Measurements from ENCODE around the gene GPR155.
A peak's percentile ranks its signal among the peaks of the same experiment; 100 is the strongest.
"Not testable (repeated sequence)": the region's sequence is repeated elsewhere in the genome, so short reads cannot be mapped to it uniquely, and the experiment has no call there.

GPR155 gene

GRCh38 chr2:174491947-174492346 lies 5.1 kb upstream of the GPR155 start:
- no peak for DNase-seq

- no peak for DNase-seq
These were observed 3.2 kb upstream of the GPR155 start for GRCh38 chr2:174490051-174490450.

GRCh38 chr2:174489520-174489919 lies 2.7 kb upstream of the GPR155 start:
- DNase-seq, result not testable (repeated sequence)

GRCh38 chr2:174487820-174488162 lies 962 bp upstream of the GPR155 start:
- no peak for DNase-seq

DNA sequence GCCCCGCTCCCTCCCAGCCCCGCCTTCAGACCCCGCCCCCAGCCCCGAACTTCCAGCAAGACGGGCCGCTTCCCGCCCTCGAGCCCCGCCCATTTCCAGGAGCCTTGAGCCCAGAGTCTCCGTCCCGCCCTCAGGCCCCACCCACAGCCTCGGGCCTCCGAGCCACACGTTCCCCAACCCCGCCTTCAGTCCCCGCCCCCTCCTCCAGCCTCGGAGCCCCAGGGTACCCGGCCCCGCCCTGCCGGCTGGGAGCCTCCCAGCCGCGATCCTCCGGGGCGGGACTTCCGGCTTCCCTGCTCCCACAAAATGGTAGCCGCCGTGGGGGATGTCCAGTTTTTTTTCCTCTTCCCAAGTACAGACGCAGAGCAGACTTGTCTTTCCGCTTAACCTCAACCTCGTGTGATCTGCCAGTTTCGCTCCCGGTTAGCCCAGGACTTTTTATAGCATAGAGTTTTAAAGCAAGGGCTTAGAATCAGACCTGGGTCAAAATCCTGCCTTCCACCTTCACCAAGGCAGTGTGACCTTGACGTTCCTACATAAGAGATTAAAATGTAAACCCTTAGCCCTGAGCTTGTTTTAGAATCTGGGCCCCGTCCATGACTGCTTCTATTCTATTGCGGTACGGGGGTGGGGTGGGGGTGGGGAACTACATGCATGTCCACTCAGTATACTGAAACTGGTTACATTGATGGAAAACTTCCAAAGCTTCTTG lies 435 bp upstream of the GPR155 start:
- DNase-seq, result peak; percentile 95

- DNase-seq, result no peak
These were observed 854 bp downstream of the GPR155 start for GRCh38 chr2:174485788-174486562.

- DNase-seq, result not testable (repeated sequence)
These were observed 1.8 kb downstream of the GPR155 start for GRCh38 chr2:174485045-174485444.

DNA sequence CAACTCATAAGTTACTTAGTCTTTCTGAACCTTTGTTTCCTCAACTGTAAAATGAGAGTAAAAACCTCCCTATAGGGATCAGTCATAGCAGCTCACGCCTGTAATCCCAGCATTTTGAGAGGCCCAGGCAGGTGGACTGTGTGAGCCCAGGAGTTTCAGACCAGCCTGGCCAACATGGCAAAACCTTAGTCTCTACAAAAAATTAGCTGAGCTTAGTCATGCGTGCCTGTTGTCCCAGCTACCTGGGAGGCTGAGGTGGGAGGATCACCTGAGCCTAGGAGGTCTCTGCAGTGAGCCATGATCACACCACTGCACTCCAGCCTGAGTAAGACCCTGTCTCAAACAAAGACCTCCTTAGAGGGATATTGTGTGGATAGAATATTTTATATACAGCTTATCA lies 2.3 kb downstream of the GPR155 start:
- no peak for DNase-seq

- DNase-seq, result no peak
These were observed 4.0 kb downstream of the GPR155 start for GRCh38 chr2:174482854-174483253.

DNA sequence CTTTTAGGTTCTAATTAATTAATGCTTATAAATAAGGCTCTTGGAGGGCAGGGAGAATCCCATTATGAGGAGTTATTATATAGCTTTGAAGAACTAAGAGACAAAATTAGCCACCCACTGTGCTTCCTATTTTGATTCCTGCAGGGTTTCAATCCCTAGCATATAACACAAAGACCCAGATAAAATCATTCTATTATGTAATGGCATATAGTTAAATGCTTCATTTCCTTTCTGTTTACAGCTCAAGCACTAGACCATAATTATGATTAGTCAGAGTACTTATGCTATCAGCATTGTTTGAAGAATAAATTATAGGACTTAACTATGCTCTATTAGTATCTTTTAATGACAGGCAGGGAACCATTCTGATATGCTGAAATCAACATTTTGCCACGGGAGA lies 9.1 kb downstream of the GPR155 start:
- DNase-seq, result no peak

DNA sequence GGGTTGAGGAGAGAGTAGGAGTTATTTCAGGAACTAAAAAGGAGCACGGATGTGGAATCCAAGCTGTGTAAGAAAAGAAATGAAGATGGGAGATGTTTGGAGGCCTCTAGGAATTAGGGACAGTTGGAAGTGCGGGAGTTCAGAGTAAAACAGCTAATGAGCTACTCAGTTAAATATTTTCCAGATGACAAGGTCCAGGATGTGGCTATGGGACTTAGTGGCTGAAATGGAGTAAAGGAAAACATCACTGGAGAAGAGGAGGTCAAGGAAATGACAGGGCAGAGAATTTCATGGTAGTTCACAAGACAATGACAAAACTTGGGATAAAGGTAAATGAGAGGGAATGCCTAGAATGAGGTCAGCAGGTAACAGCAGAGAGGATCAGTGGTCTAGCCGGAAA lies 13.0 kb downstream of the GPR155 start:
- no peak for DNase-seq

GRCh38 chr2:174465327-174465726 lies 21.5 kb downstream of the GPR155 start:
- DNase-seq, result no peak

DNA sequence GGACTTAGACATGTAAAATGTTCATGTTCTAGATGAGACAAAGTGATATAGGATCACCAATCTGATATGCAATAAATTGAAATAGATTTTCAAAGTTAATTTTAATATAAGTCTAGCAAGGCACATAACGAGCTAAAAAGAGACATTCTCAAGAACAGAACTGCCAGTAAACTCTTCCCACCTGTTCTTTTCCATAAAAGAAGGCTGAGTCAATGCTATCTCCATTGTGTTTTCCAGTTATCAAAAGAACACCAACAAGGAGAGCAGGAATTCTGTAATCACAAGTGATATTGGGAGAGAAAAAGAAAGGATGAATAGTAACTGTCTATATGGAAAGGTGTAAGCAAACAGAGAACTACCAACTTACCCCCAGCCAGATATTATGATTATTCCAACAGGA lies 25.6 kb downstream of the GPR155 start:
- no peak for DNase-seq

DNA sequence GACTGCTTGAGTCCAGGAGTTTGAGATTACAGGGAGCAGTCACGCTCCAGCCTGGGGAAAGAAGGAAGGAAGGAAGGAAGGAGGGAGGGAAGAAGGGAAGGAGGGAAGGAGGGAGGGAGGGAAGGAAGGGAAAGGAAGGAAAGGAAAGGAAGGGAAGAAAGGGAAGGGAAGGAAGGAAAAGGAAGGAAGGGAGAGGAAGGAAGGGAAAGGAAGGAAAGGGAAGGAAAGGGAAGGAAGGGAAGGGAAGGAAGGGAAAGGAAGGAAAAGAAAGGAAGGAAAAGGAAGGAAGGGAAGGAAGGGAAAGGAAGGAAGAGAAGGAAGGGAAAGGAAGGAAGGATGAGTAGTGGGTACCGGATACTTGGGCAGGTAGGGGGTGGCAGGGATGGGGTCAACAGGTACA lies 32.3 kb downstream of the GPR155 start:
- no peak for DNase-seq

- DNase-seq, result no peak
These were observed 36.6 kb downstream of the GPR155 start for GRCh38 chr2:174450021-174450816.

DNA sequence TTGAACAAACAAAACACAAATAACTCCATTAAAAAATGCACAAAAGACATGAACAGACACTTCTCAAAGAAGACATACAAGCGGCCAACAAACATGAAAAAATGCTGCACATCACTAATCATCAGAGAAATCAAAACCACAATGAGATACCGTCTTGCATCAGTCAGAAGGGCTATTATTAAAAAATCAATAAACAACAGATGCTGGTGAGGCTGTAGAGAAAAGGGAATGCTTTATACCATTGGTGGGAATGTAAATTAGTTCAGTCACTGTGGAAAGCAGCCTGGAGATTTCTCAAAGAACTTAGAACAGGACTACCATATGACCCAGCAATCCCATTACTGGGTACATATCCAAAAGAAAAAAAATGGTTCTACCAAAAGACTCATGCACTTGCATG lies 37.8 kb downstream of the GPR155 start:
- DNase-seq, result peak; percentile 4

DNA sequence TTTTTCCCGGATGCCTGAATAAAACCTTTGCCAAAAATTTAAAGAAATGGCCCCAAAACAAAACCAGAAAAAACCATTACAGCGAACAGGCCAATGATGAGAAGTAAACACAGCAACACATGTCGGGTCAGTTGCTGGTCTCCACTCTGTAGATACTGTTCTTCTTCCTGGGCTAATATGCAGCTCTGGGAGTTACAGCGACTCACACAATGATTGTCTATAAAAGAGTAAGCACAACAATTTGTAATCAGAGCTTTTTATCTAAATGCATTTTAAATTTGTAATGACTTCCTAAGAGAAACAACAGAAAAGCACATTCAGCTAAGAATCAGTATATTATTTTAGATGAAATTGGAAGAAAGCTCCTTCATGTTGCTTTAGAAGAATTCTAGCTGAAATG lies 40.3 kb downstream of the GPR155 start:
- no peak for DNase-seq

- peak; percentile 15 for DNase-seq
These were observed 41.6 kb downstream of the GPR155 start for GRCh38 chr2:174445248-174445647.

DNA sequence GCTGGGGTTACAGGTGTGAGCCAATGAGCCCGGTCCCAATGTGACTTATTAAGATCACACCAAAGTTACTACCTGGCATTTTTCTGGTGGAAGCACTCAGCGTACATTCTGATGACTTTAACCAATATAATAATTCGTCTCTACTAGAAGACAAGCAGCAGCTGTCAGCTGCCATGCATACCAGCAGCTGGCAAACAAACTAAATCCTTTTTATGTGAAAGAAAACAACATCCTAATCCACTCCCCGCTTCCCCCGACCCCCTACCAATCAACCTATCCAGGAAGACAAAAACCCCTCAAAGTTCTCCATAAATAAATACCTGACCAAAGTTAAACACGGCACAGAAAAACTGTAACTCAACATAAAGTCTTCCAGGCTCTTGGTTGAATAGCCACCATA lies 42.1 kb downstream of the GPR155 start:
- no peak for DNase-seq

DNA sequence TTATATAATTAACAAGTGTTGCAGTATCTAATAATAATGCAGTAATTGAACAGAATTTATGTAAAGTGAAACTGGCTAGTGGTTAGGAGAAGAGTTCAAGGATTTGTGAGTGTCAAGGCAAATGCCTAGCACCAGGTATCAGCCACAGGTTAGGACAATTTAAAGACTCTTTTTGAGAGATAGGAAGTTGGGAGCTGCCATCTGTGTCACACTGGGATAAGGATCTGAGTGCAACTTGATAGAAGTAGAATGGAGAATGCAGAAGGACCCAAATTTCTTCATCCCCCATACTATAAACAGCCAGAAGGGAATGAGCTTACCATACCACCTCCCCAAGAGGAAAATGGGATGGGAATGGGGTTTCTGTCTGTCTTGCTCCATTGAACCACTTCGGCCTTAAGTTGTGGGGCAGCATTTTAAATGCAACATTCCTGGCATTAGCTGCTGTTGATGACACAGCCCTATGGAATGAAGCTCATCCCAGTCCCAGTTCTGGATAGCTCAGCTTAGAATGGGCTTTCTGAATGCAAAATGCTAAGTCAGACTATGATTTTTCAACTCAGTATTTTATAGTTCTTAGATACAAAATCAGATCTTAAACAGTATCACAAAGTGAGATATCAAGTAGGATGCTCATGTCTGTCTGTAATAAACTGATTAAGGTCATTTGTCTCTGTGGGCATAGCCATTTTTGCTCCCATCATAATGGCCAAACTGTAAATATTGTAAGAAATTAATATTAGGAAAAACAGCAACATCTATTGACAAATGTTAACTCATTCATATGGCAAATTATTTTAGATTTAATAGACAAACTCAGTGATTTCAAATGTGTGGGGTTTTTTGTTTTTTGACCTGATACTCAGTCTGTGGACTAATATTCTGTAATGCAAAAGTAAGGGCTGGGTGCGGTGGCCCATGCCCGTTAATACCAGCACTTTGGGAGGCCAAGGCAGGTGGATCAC lies 44.0 kb downstream of the GPR155 start:
- DNase-seq, result no peak

DNA sequence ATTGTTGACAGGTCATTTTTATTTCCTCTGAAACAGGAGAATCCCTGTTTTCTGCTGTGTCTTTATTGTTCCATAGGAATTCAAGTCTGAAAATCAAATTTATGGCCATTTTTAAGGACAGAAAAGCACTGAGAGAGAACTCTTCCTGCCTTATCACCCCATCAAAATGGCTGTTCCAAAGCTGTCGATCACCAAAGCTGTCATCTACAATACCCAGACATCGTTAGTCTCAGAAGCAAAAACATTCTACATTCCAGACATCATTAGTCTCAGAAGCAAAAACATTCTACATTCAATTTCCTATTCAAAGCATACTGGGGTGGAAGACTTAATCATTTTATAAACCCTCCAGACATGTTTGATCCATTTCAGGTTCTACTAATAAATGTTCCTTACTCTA lies 46.9 kb downstream of the GPR155 start:
- no peak for DNase-seq

DNA sequence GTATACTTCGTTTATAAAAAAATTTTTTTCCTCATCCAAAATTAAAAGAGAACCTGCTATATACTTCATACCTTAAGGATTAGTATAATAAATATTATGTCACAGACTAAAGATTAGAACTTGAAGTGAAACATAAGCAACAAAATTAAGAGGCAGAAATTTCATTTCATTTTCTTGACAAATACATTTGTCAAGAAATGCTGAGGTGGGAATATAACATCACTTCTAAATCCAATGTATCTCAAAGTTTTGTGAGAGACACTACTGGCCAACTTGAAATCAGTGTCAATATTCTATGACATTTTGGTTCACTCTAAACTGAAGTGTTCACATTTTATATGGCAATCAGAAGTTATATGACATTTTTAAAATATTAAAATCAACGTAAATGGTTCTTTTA lies 47.5 kb downstream of the GPR155 start:
- no peak for DNase-seq
